HL-60 (cell line): ENCODE data around the gene GALNT7.

Experiments
- DNase-seq, 2 experiments: peaks; one replicate each; pipeline ENCODE4 v3.0.0-alpha.2; 2010 to 2020; ENCODE audit warnings: low read depth in 1 of 2, low spot score in 1 of 2
- H3K27ac ChIP-seq: fragments of 250-450 bp; sonication (Bioruptor Pico); replicated peaks from 2 replicates; pipeline ENCODE4 v1.5.1; 2020; ENCODE audit warnings: mild to moderate bottlenecking, moderate library complexity
- H3K27me3 ChIP-seq: fragments of 250-450 bp; sonication (Bioruptor Pico); 2 replicates; pipeline ENCODE4 v1.5.1; 2021; ENCODE audit warnings: mild to moderate bottlenecking, moderate library complexity; ENCODE audit not compliant: insufficient read depth, poor library complexity, severe bottlenecking
- H3K4me3 ChIP-seq: replicated peaks from 2 replicates; pipeline ENCODE4 v1.5.1; 2011; ENCODE audit warnings: mild to moderate bottlenecking, control low read depth, low read length; ENCODE audit not compliant: insufficient read depth
- CTCF ChIP-seq: IDR thresholded peaks from one replicate; pipeline ENCODE4 v1.5.1; 2011; ENCODE audit warnings: low read length, control low read depth, inconsistent platforms; ENCODE audit not compliant: insufficient read depth
- GABPA ChIP-seq: IDR thresholded peaks from 2 replicates; pipeline ENCODE4 v1.6.1; 2012; ENCODE audit warnings: low read depth
- POLR2AphosphoS5 ChIP-seq: IDR thresholded peaks from 2 replicates; pipeline ENCODE4 v1.6.1; 2012; ENCODE audit warnings: low read depth
- REST ChIP-seq: IDR thresholded peaks from 2 replicates; pipeline ENCODE4 v1.6.1; 2012; ENCODE audit warnings: low read depth; ENCODE audit not compliant: insufficient replicate concordance
- SPI1 ChIP-seq: IDR thresholded peaks from 2 replicates; pipeline ENCODE4 v1.6.1; 2012; ENCODE audit warnings: low read depth, mild to moderate bottlenecking, borderline replicate concordance

GALNT7 gene

GRCh38 chr4:173171987-173172386, 3.4 kb downstream of the GALNT7 start:
- Histone ChIP-seq H3K27me3 (no peaks in the 10 kb centered on the region), H3K27ac (peak overlapping the region; percentile 44), H3K4me3 (no peak overlapping the region)
- TF ChIP-seq POLR2AphosphoS5 (peak; percentile 47), SPI1 (peak; percentile 34; the same call in 1 of the 2 replicates), CTCF (no peak), REST (no peak), GABPA (no peak)
- DNase-seq = peak in 1 of 2 experiments; percentile 57

GRCh38 chr4:173174184-173174583, 5.6 kb downstream of the GALNT7 start:
- no peak overlapping the region for H3K27ac ChIP-seq
- no peaks in the 10 kb centered on the region for H3K27me3 ChIP-seq
- no peak overlapping the region for H3K4me3 ChIP-seq
- TF ChIP-seq SPI1 = peak; percentile 24; the same call in 1 of the 2 replicates
- no peak for TF ChIP-seq REST
- no peak for DNase-seq

GRCh38 chr4:173174594-173175012, 6.0 kb downstream of the GALNT7 start:
- peak overlapping the region; percentile 57 for H3K27ac ChIP-seq
- DNase-seq = peak; percentile 62 to 67
- H3K27me3 ChIP-seq = no peaks in the 10 kb centered on the region
- H3K4me3 ChIP-seq = no peak overlapping the region
- no peak for TF ChIP-seq CTCF
- TF ChIP-seq GABPA = no peak
- TF ChIP-seq SPI1 = peak; percentile 69; the same call in 1 of the 2 replicates

GRCh38 chr4:173176010-173176409, 7.4 kb downstream of the GALNT7 start:
- H3K27ac ChIP-seq = no peak overlapping the region
- TF ChIP-seq REST (no peak), CTCF (no peak), GABPA (no peak), SPI1 (no peak), POLR2AphosphoS5 (no peak)

More at GRCh38 chr4:173176010-173176409, 7.4 kb downstream of the GALNT7 start:
- Histone ChIP-seq H3K4me3 (no peak overlapping the region), H3K27me3 (no peaks in the 10 kb centered on the region)
- no peak for DNase-seq
